Fibroblast of lung (primary cell): ENCODE results near the gene CCDC154. TPM values are rescaled to one million over a fixed set of nuclear protein-coding genes. Genes with fewer than 3 reads are reported as not detected.

ENCODE experiments used
- DNase-seq, 2 donors: peaks; one replicate each; pipeline versions ENCODE4 v3.0.0 to v3.0.0-alpha.2; 2010; ENCODE audit warnings: low read depth in 2 of 2
- H2AFZ ChIP-seq: 2 replicates; pipeline ENCODE4 v1.5.1; 2012; ENCODE audit warnings: low read length, control low read depth, inconsistent platforms
- H3K27ac ChIP-seq: 2 replicates; pipeline ENCODE4 v1.5.1; 2011; ENCODE audit warnings: low read length, control low read depth; ENCODE audit not compliant: insufficient read depth
- H3K27me3 ChIP-seq: 2 replicates; pipeline ENCODE4 v1.5.1; 2011; ENCODE audit warnings: mild to moderate bottlenecking, low read length; ENCODE audit not compliant: control insufficient read depth, insufficient read depth
- H3K36me3 ChIP-seq: 2 replicates; pipeline ENCODE4 v1.5.1; 2011; ENCODE audit warnings: low read length; ENCODE audit not compliant: control insufficient read depth, insufficient read depth
- H3K4me1 ChIP-seq: 2 replicates; pipeline ENCODE4 v1.5.1; 2011; ENCODE audit warnings: low read length; ENCODE audit not compliant: control insufficient read depth, insufficient read depth; ENCODE audit errors: extremely low read depth
- H3K4me2 ChIP-seq: 2 replicates; pipeline ENCODE4 v1.5.1; 2011; ENCODE audit warnings: low read length, control low read depth; ENCODE audit not compliant: insufficient read depth; ENCODE audit errors: extremely low read depth
- H3K4me3 ChIP-seq, 4 experiments: fragments of 200-600 bp in 1 of 4; sonication (generic) in 1 of 4; replicated peaks in 1 of 4; 2 replicates each; pipeline ENCODE4 v1.5.1; 2011 to 2016; ENCODE audit warnings: low read length in 4 of 4, low read depth in 3 of 4, mild to moderate bottlenecking in 3 of 4, control low read depth in 2 of 4, inconsistent platforms in 1 of 4, mixed read lengths in 1 of 4; ENCODE audit not compliant: insufficient read depth in 1 of 4; ENCODE audit errors: control extremely low read depth in 1 of 4
- H3K79me2 ChIP-seq: 2 replicates; pipeline ENCODE4 v1.5.1; 2012; ENCODE audit warnings: mild to moderate bottlenecking, low read length, inconsistent platforms; ENCODE audit not compliant: control insufficient read depth, insufficient read depth
- H3K9ac ChIP-seq: 2 replicates; pipeline ENCODE4 v1.5.1; 2011; ENCODE audit warnings: mild to moderate bottlenecking, low read length, control low read depth; ENCODE audit not compliant: insufficient read depth
- H3K9me3 ChIP-seq: 2 replicates; pipeline ENCODE4 v1.5.1; 2012; ENCODE audit warnings: low read depth, low read length; ENCODE audit not compliant: control insufficient read depth, insufficient read depth
- H4K20me1 ChIP-seq: 2 replicates; pipeline ENCODE4 v1.5.1; 2011; ENCODE audit warnings: low read length; ENCODE audit not compliant: control insufficient read depth, insufficient read depth; ENCODE audit errors: extremely low read depth
- EZH2 ChIP-seq: IDR thresholded peaks from 2 replicates; pipeline ENCODE4 v1.5.1; 2012; ENCODE audit warnings: low read length, control low read depth, mild to moderate bottlenecking; ENCODE audit errors: missing control alignments
- polyA plus RNA-seq, 2 donors: library from polyadenylated mRNA; depleted of rRNA in 1 of 2; stranded (reverse) in 1 of 2; unstranded in 1 of 2; fragments of >200 nt; gene quantifications; 2 replicates each; pipeline ENCODE4 v1.2.1, GENCODE V29; 2011 to 2012; ENCODE audit warnings: missing spikeins in 1 of 2
- total RNA-seq: library from RNA; depleted of rRNA; stranded (reverse); fragments of >200 nt; gene quantifications from 2 replicates; pipeline ENCODE4 v1.2.1, GENCODE V29; 2014
- TF ChIP-seq, protein P1 (sequence below), 2 donors: IDR thresholded peaks in 1 of 2; conservative IDR thresholded peaks in 1 of 2; 1 replicate in 1 of 2; 2 replicates in 1 of 2; pipeline ENCODE4 v1.5.1; 2011 to 2012; ENCODE audit warnings: low read length in 2 of 2, control low read depth in 1 of 2, inconsistent platforms in 1 of 2, low read depth in 1 of 2, mild to moderate bottlenecking in 1 of 2

The CCDC154 gene
- total and polyA plus RNA-seq, 2 donors (not counting 1 experiment from before 2014, with no cell fraction given): 0.02 to 0.50 TPM

DNA sequence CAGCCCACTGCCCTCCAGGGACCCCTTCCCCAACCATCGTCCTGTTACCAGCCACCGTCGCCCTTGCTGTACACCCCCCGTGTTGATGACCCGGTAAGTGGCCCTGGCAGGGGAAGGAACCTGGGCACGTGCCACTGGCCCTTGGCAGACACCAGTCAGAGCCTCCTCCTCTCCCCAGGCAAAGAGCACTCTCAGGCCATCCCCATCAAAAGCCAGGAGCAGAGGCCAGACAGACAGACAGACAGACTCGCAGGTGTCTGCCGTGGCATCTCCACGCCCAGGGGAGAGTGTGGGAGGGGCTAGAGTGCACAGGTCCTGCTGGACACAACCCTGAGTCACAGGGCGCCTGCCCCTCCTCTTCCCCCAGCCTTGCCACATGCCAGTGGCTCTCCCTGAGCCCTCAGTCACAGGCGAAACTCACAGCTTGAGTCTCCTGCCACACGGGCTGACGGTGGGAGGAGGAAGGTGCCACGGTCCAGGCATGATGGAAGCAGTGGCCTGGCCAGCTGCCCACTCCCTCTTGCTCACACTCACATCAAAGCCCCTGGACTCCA is 22.7 kb upstream of the CCDC154 start:
- Histone ChIP-seq H3K4me3 (no peak overlapping the region), H3K9me3 (no peaks in the 10 kb centered on the region), H4K20me1 (no peaks in the 10 kb centered on the region), H3K27me3 (no peaks in the 10 kb centered on the region), H3K4me2 (no peak overlapping the region), H3K79me2 (peaks cover 26% of the 10 kb centered on the region), H3K9ac (no peak overlapping the region), H3K4me1 (no peaks in the 10 kb centered on the region), H2AFZ (no peak overlapping the region), H3K36me3 (no peaks in the 10 kb centered on the region), H3K27ac (no peak overlapping the region)
- no peak for DNase-seq
- TF ChIP-seq, protein P1, sequence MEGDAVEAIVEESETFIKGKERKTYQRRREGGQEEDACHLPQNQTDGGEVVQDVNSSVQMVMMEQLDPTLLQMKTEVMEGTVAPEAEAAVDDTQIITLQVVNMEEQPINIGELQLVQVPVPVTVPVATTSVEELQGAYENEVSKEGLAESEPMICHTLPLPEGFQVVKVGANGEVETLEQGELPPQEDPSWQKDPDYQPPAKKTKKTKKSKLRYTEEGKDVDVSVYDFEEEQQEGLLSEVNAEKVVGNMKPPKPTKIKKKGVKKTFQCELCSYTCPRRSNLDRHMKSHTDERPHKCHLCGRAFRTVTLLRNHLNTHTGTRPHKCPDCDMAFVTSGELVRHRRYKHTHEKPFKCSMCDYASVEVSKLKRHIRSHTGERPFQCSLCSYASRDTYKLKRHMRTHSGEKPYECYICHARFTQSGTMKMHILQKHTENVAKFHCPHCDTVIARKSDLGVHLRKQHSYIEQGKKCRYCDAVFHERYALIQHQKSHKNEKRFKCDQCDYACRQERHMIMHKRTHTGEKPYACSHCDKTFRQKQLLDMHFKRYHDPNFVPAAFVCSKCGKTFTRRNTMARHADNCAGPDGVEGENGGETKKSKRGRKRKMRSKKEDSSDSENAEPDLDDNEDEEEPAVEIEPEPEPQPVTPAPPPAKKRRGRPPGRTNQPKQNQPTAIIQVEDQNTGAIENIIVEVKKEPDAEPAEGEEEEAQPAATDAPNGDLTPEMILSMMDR (conservative IDR thresholded peaks at IDR 0.05 in 1 of 2, IDR thresholded peaks at IDR 0.05 in 1 of 2; ENCODE audit: low read depth in 1 of 2, low read length in 2 of 2): no peak
- no peak for TF ChIP-seq EZH2

DNA sequence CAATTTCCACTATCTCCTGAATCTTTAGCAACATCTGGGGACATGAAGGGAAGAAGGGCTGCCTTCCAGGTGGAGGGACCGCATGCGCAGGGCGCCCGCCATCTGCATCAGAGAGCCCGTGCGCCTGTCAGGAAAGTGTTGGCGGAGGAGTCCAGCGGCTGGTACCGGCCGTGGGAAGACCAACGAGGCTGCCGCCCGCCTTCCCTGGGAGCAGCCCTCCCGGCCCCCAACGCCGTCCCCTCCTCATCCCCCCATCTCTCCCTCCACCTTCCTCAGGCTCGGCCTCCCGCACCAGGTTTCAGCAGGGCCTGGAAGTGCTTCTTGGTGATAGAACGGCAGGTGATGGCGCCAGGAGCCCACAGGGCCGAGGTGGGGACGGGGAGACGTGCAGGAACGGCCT is 21.7 kb upstream of the CCDC154 start:
- Histone ChIP-seq H3K9ac (no peak overlapping the region), H3K4me1 (no peaks in the 10 kb centered on the region), H3K27ac (no peak overlapping the region), H3K36me3 (no peaks in the 10 kb centered on the region), H3K79me2 (peaks cover 19% of the 10 kb centered on the region), H2AFZ (no peak overlapping the region), H3K27me3 (no peaks in the 10 kb centered on the region), H3K4me2 (no peak overlapping the region), H3K9me3 (no peaks in the 10 kb centered on the region), H3K4me3 (no peak overlapping the region), H4K20me1 (no peaks in the 10 kb centered on the region)
- DNase-seq: no peak
- TF ChIP-seq EZH2: no peak
- TF ChIP-seq, protein P1 (conservative IDR thresholded peaks at IDR 0.05 in 1 of 2, IDR thresholded peaks at IDR 0.05 in 1 of 2; ENCODE audit: low read depth in 1 of 2, low read length in 2 of 2): no peak

DNA sequence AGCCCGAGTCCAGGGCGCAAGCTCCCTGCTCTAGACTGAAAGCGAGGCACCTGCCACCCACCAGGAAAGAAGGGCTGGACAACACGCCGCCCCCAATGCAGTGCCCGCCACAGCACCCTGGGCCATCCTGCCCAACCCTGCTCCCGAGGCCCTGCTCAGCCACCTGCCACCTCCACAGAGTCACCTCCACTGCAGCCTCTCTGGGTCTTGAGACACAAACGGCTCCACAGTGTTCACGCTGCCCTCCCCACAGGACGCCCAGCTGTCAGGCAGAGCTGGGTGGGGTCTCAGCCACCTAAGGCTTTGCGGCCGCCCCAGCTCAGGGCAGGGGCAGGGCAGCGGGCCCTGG is 21.2 kb upstream of the CCDC154 start:
- Histone ChIP-seq H3K79me2 (peaks cover 18% of the 10 kb centered on the region), H3K27me3 (no peaks in the 10 kb centered on the region), H3K9me3 (no peaks in the 10 kb centered on the region), H3K36me3 (peaks cover 3% of the 10 kb centered on the region), H3K4me2 (no peak overlapping the region), H2AFZ (no peak overlapping the region), H3K9ac (no peak overlapping the region), H3K4me1 (no peaks in the 10 kb centered on the region), H4K20me1 (no peaks in the 10 kb centered on the region), H3K4me3 (no peak overlapping the region), H3K27ac (no peak overlapping the region)
- DNase-seq: no peak
- TF ChIP-seq, protein P1 (conservative IDR thresholded peaks at IDR 0.05 in 1 of 2, IDR thresholded peaks at IDR 0.05 in 1 of 2; ENCODE audit: low read depth in 1 of 2, low read length in 2 of 2): no peak
- TF ChIP-seq EZH2: no peak
